ENCODE data around the gene CLCA2. TPM values are rescaled to one million over a fixed set of nuclear protein-coding genes. Genes with fewer than 3 reads are reported as not detected.

Gene CLCA2
- total RNA-seq, 4 donors from 2014 or later, result 1.2 to 5.0 TPM; not detected in 2

GRCh38 chr1:86445919-86446318 lies 21.9 kb downstream of the CLCA2 start:
- Histone ChIP-seq H3K27ac (no peak overlapping the region), H3K9me3 (no peaks in the 10 kb centered on the region), H3K36me3 (no peaks in the 10 kb centered on the region), H3K27me3 (no peaks in the 10 kb centered on the region), H3K4me3 (no peak overlapping the region), H3K4me1 (no peaks in the 10 kb centered on the region)
- TF ChIP-seq POLR2A (IDR thresholded peaks at IDR 0.05), result no peak
- TF ChIP-seq, protein P1, sequence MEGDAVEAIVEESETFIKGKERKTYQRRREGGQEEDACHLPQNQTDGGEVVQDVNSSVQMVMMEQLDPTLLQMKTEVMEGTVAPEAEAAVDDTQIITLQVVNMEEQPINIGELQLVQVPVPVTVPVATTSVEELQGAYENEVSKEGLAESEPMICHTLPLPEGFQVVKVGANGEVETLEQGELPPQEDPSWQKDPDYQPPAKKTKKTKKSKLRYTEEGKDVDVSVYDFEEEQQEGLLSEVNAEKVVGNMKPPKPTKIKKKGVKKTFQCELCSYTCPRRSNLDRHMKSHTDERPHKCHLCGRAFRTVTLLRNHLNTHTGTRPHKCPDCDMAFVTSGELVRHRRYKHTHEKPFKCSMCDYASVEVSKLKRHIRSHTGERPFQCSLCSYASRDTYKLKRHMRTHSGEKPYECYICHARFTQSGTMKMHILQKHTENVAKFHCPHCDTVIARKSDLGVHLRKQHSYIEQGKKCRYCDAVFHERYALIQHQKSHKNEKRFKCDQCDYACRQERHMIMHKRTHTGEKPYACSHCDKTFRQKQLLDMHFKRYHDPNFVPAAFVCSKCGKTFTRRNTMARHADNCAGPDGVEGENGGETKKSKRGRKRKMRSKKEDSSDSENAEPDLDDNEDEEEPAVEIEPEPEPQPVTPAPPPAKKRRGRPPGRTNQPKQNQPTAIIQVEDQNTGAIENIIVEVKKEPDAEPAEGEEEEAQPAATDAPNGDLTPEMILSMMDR (IDR thresholded peaks at IDR 0.05), result no peak
- DNase-seq, result no peak

DNA sequence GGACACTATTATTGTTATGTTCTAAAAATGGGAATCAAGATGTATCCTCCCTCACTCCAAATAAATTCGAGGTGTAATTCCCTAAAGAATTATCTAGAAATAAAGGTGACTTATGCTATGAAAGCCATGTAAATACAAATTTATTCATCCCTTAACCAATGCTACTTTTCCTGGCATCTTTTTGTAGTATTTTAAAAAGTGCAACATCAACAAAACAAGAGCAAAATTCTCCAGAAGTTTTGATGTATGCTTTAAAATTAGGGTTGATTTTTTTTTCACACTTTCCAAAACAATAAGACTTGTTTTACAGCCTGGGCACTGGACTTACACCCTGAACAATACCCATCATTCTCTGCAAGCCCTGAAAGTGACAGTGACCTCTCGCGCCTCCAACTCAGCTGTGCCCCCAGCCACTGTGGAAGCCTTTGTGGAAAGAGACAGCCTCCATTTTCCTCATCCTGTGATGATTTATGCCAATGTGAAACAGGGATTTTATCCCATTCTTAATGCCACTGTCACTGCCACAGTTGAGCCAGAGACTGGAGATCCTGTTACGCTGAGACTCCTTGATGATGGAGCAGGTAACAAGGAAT lies 23.3 kb downstream of the CLCA2 start:
- TF ChIP-seq POLR2A (IDR thresholded peaks at IDR 0.05), result no peak
- TF ChIP-seq, protein P1 (IDR thresholded peaks at IDR 0.05), result no peak
- H3K27me3 ChIP-seq, result no peaks in the 10 kb centered on the region

DNA sequence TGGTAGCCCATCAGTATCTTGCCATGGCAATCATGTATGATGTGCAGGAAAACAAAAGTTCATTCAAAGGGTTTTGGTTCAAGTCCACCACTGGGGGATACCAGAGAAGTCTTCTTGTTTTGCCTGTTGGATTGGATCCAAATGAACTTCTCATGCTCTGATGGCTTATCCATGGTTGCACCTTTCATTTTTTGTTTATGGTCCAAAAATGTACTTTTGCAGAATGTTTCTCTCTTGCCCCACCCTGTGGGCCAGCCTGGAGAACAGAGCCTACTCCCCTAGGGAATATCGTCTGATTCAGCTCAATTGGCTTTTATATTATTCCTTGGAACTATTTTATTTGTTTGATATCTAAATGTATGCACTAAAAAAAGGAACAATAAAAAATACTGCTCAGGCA lies 24.7 kb downstream of the CLCA2 start:
- TF ChIP-seq, protein P1 (IDR thresholded peaks at IDR 0.05), result no peak
- TF ChIP-seq POLR2A (IDR thresholded peaks at IDR 0.05), result no peak
- H3K27me3 ChIP-seq, result no peaks in the 10 kb centered on the region
- no peaks in the 10 kb centered on the region for H3K36me3 ChIP-seq
- no peak overlapping the region for H3K4me3 ChIP-seq
- no peak overlapping the region for H3K27ac ChIP-seq
- H3K9me3 ChIP-seq, result no peaks in the 10 kb centered on the region
- DNase-seq, result no peak
- H3K4me1 ChIP-seq, result no peaks in the 10 kb centered on the region

More for the DNA sequence above, 23.3 kb downstream of the CLCA2 start:
- Histone ChIP-seq H3K4me1 (no peaks in the 10 kb centered on the region), H3K27ac (no peak overlapping the region), H3K36me3 (no peaks in the 10 kb centered on the region), H3K4me3 (no peak overlapping the region), H3K9me3 (no peaks in the 10 kb centered on the region)
- DNase-seq, result no peak

GRCh38 chr1:86449103-86449502 lies 25.1 kb downstream of the CLCA2 start:
- H3K36me3 ChIP-seq, result no peaks in the 10 kb centered on the region
- no peaks in the 10 kb centered on the region for H3K27me3 ChIP-seq
- no peak overlapping the region for H3K4me3 ChIP-seq
- no peak for TF ChIP-seq POLR2A (IDR thresholded peaks at IDR 0.05)
- TF ChIP-seq, protein P1 (IDR thresholded peaks at IDR 0.05), result no peak
- no peaks in the 10 kb centered on the region for H3K4me1 ChIP-seq
- H3K9me3 ChIP-seq, result no peaks in the 10 kb centered on the region
- no peak for DNase-seq
- no peak overlapping the region for H3K27ac ChIP-seq

DNA sequence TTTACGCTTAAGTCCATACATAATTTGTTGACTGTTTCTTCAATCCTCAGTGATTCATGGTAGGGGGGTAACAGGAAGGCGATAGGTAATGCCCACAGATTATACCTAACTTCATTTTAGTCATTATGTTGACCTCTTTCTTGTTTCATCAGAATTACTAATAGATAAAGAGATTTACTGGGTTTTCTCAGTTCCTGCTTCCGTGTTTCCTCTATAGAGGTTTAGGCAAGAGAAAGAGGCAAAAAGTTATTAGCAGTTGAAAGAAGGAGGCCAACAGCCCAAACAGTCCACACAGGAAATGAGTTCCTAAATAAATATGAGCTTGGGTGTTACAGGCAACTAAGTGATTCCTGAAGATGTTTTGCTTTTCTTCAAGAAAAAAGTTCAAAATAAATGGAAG lies 26.9 kb downstream of the CLCA2 start:
- Histone ChIP-seq H3K4me3 (no peak overlapping the region), H3K27ac (no peak overlapping the region), H3K4me1 (no peaks in the 10 kb centered on the region), H3K27me3 (no peaks in the 10 kb centered on the region), H3K36me3 (no peaks in the 10 kb centered on the region), H3K9me3 (no peaks in the 10 kb centered on the region)
- DNase-seq, result no peak
- TF ChIP-seq POLR2A (IDR thresholded peaks at IDR 0.05), result no peak
- TF ChIP-seq, protein P1 (IDR thresholded peaks at IDR 0.05), result no peak

- Histone ChIP-seq H3K4me3 (no peak overlapping the region), H3K36me3 (no peaks in the 10 kb centered on the region), H3K27me3 (no peaks in the 10 kb centered on the region), H3K27ac (no peak overlapping the region), H3K4me1 (no peaks in the 10 kb centered on the region), H3K9me3 (no peaks in the 10 kb centered on the region)
- no peak for DNase-seq
- TF ChIP-seq, protein P1 (IDR thresholded peaks at IDR 0.05), result no peak
- no peak for TF ChIP-seq POLR2A (IDR thresholded peaks at IDR 0.05)
These were observed 29.7 kb downstream of the CLCA2 start for GRCh38 chr1:86453664-86454063.

Measured in Peyer's patch (tissue), 4 donors.